K562 (cell line): Measurements from ENCODE around the gene CFAP97D1. TPM values are rescaled to one million over a fixed set of nuclear protein-coding genes. Genes with fewer than 3 reads are reported as not detected.

Experiments
- ATAC-seq: fragments of 200-7000 bp; cut with Tn5 transposase; 3 replicates; pipeline ENCODE4 v1.9.1; 2020; ENCODE audit warnings: moderate library complexity
- BruUV-seq: library from RNA; stranded (reverse); fragments of 400-500 nt; replicated peaks from 2 replicates; lab custom pipeline; 2021; lab: Mats Ljungman, UMichigan
- CTCF ChIA-PET: fragments of 300-600 bp; formaldehyde crosslinking; extraction: SDS; loops from one replicate; lab custom pipeline; 2021; ENCODE audit warnings: low intra/inter-chr PET ratio; lab: Yijun Ruan, JAX
- POLR2A ChIA-PET: fragments of 300-600, 350-650 bp; sonication (Branson Sonifier 250); formaldehyde crosslinking; extraction: SDS; loops from one replicate; lab custom pipeline; 2021; ENCODE audit warnings: antibody characterized with exemption, inconsistent platforms; lab: Yijun Ruan, JAX
- DNase-seq, 4 experiments: peaks; one replicate each; pipeline versions ENCODE4 v3.0.0 to v3.0.0-alpha.2; 2011 to 2018; ENCODE audit warnings: low spot score in 3 of 4, mixed read lengths in 3 of 4; ENCODE audit errors: extremely low read depth in 1 of 4
- FAIRE-seq: peaks from 2 replicates; lab custom pipeline; 2011; peaks lifted over from hg19 to GRCh38; lab: Jason Lieb, UNC
- H2AFZ ChIP-seq: 2 replicates; pipeline ENCODE4 v1.6.0; 2011; ENCODE audit warnings: low read depth, low read length, control low read depth, inconsistent platforms
- H3K27ac ChIP-seq: fragments of 200-600 bp; 3 replicates; pipeline ENCODE4 v1.8.0; 2011; ENCODE audit warnings: low read depth, mild to moderate bottlenecking, control low read depth, inconsistent platforms, low read length, moderate library complexity, mixed read lengths; ENCODE audit errors: extremely low read depth
- H3K27me3 ChIP-seq, 2 experiments: fragments of 300-600 bp in 1 of 2; 2 replicates in 1 of 2; 3 replicates in 1 of 2; pipeline versions ENCODE4 v1.6.0 to v1.8.0; 2011; ENCODE audit warnings: inconsistent platforms in 2 of 2, low read length in 2 of 2, mild to moderate bottlenecking in 1 of 2, mixed read lengths in 1 of 2, moderate library complexity in 1 of 2; ENCODE audit not compliant: control insufficient read depth in 2 of 2, insufficient read depth in 2 of 2
- H3K36me3 ChIP-seq: fragments of 300-600 bp; 3 replicates; pipeline ENCODE4 v1.8.0; 2011; ENCODE audit warnings: mild to moderate bottlenecking, low read length, inconsistent platforms; ENCODE audit not compliant: control insufficient read depth, insufficient read depth
- H3K4me1 ChIP-seq, 2 experiments: fragments of 200-600 bp in 1 of 2; replicated peaks in 1 of 2; 2 replicates in 1 of 2; 3 replicates in 1 of 2; pipeline versions ENCODE4 v1.5.1 to v1.8.0; 2011; ENCODE audit warnings: inconsistent platforms in 2 of 2, low read length in 2 of 2, mild to moderate bottlenecking in 1 of 2, mixed read lengths in 1 of 2, moderate library complexity in 1 of 2; ENCODE audit not compliant: control insufficient read depth in 2 of 2, insufficient read depth in 2 of 2
- H3K4me2 ChIP-seq: 2 replicates; pipeline ENCODE4 v1.6.1; 2011; ENCODE audit warnings: low read length, control low read depth, inconsistent platforms, mixed read lengths; ENCODE audit not compliant: insufficient read depth
- H3K4me3 ChIP-seq: fragments of 200-600 bp; sonication (generic), shearing (Covaris generic); 2 replicates; pipeline ENCODE4 v1.5.1; 2016; ENCODE audit warnings: control low read depth, inconsistent platforms
- H3K79me2 ChIP-seq: fragments of 200-600 bp; 3 replicates; pipeline ENCODE4 v1.8.0; 2011; ENCODE audit warnings: low read length, inconsistent platforms; ENCODE audit not compliant: control insufficient read depth, insufficient read depth
- H3K9ac ChIP-seq, 2 experiments: 2 replicates each; pipeline versions ENCODE4 v1.6.0 to v1.6.1; 2011; ENCODE audit warnings: low read depth in 2 of 2, low read length in 2 of 2, control low read depth in 1 of 2, inconsistent platforms in 1 of 2, mild to moderate bottlenecking in 1 of 2, mixed read lengths in 1 of 2; ENCODE audit not compliant: insufficient read depth in 1 of 2
- H3K9me1 ChIP-seq: one replicate; pipeline ENCODE4 v1.6.0; 2011; ENCODE audit warnings: inconsistent platforms, mild to moderate bottlenecking, low read length, moderate library complexity; ENCODE audit not compliant: control insufficient read depth, insufficient read depth
- H3K9me3 ChIP-seq: replicated peaks from 2 replicates; pipeline ENCODE4 v1.5.1; 2011; ENCODE audit warnings: low read depth, low read length, inconsistent platforms; ENCODE audit not compliant: control insufficient read depth, insufficient read depth
- H4K20me1 ChIP-seq: replicated peaks from 2 replicates; pipeline ENCODE4 v1.6.1; 2011; ENCODE audit warnings: low read length, inconsistent platforms, mixed read lengths; ENCODE audit not compliant: control insufficient read depth, insufficient read depth
- SNAPC5 ChIP-seq: fragments of 250-450 bp; sonication (Bioruptor Pico); IDR thresholded peaks from 2 replicates; pipeline ENCODE4 v1.8.0; 2021; ENCODE audit warnings: moderate library complexity, mild to moderate bottlenecking, inconsistent platforms
- ZFP36 ChIP-seq: fragments of 150-350 bp; IDR thresholded peaks from 2 replicates; pipeline ENCODE4 v1.6.1; 2018; ENCODE audit warnings: low read length, low read depth; ENCODE audit not compliant: partially characterized antibody
- ZNF311 ChIP-seq: fragments of 250-450 bp; sonication (Bioruptor Pico); IDR thresholded peaks from 2 replicates; pipeline ENCODE4 v1.4.0; 2020; ENCODE audit warnings: mild to moderate bottlenecking, moderate library complexity
- WGBS: fragments of 100-300 bp; shearing (Covaris generic); methylation state at CpG from one replicate; pipeline ENCODE4 v1.1.6; 2016; ENCODE audit warnings: low coverage, mixed read lengths; ENCODE audit not compliant: insufficient coverage; ENCODE audit errors: missing lambda C conversion rate; 5-methylcytosine and 5-hydroxymethylcytosine counted together
- in situ Hi-C: fragments of 300-500 bp; cut with MboI; formaldehyde crosslinking; loops from 4 replicates; pipeline ENCODE4 v1.15.0; 2018; ENCODE audit warnings: inconsistent platforms, mixed read lengths
- intact Hi-C: fragments of 100-400 bp; cut with micrococcal nuclease; formaldehyde crosslinking; loops from 2 replicates; pipeline ENCODE4 v1.14.2; 2022
- polyA plus RNA-seq, 8 experiments: library from polyadenylated mRNA; depleted of rRNA in 4 of 8; stranded (reverse) in 5 of 8; unstranded in 3 of 8; fragments of >200 nt; fragmentation: Nextera tagmentation in 2 of 8; fragmentation: Illumina TruSeq in 1 of 8; extraction: Ambion mirVana in 2 of 8; extraction: Trizol in 1 of 8; gene quantifications; 2 replicates each; pipeline versions ENCODE4 v1.2.1 to v1.2.3, GENCODE V29; 2011 to 2014; ENCODE audit warnings: inconsistent platforms in 1 of 8, missing spikeins in 1 of 8
- total RNA-seq, 7 experiments: library from RNA; depleted of rRNA in 6 of 7; stranded (reverse); fragments of >200 nt in 6 of 7; fragmentation: Illumina TruSeq in 2 of 7; extraction: Trizol in 2 of 7; gene quantifications; 2 replicates each; pipeline versions ENCODE4 v1.2.1 to v1.2.3, GENCODE V29; 2011 to 2021; ENCODE audit warnings: low replicate concordance in 1 of 7

Gene CFAP97D1
- total and polyA plus RNA-seq, 9 of the 15 experiments (the other 6 are each of a cell fraction or from before 2014, with no cell fraction given), result not detected

- Histone ChIP-seq H3K9me3 (no peaks in the 10 kb centered on the region), H3K4me3 (no peak overlapping the region), H3K9ac (no peak overlapping the region), H3K36me3 (peaks cover 5% of the 10 kb centered on the region; the same call in 1 of the 3 replicates), H3K27ac (no peak overlapping the region), H3K4me1 (no peaks in the 10 kb centered on the region), H3K27me3 (0 out of 5 replicates have a peak, but pooled peaks cover 0 to 9% of the 10 kb centered on the region in 2 experiments), H4K20me1 (no peaks in the 10 kb centered on the region), H3K4me2 (no peak overlapping the region), H3K9me1 (no peaks in the 10 kb centered on the region)
- POLR2A ChIA-PET, result interaction anchor here (0.5 to 1.0 kb wide), 2 partner anchors 21 to 422 kb away, joined by 3 read pairs; no protein-coding TSS in a partner anchor
- ATAC-seq, result no peak
- no TSS peak for BruUV-seq
- 28% methylated on average over 5 of the region's 5 CpGs for WGBS
- no peak for TF ChIP-seq ZNF311 (CRISPR knock-in tag)
- no peak for TF ChIP-seq ZFP36
- no peak for TF ChIP-seq SNAPC5 (CRISPR knock-in tag)
- TF ChIP-seq, all 486 proteins: peak for 0
- CTCF ChIA-PET, result no interaction called here
- FAIRE-seq (no peak), DNase-seq (no peak)
- no peak overlapping the region for H2AFZ ChIP-seq
- H3K79me2 ChIP-seq, result no peaks in the 10 kb centered on the region
- intact Hi-C loops (no loop called here), in situ Hi-C loops (no loop called here)
These were observed 30.6 kb downstream of the CFAP97D1 start for GRCh38 chr17:43810823-43811222.
